T follicular helper cell (primary cell): ENCODE measurements around the gene P2RY6.

Experiments used
- DNase-seq: peaks from one replicate; pipeline ENCODE4 v3.0.0-alpha.2; 2020; ENCODE audit warnings: low read depth

Gene P2RY6

GRCh38 chr11:73281201-73281741 is 9.1 kb downstream of the P2RY6 start:
- no peak for DNase-seq

- DNase-seq = no peak
Measured at GRCh38 chr11:73281796-73282660, 9.9 kb downstream of the P2RY6 start.

GRCh38 chr11:73283276-73284000 is 11.3 kb downstream of the P2RY6 start:
- no peak for DNase-seq

GRCh38 chr11:73284106-73284505 is 12.0 kb downstream of the P2RY6 start:
- no peak for DNase-seq

GRCh38 chr11:73285721-73286120 is 13.6 kb downstream of the P2RY6 start:
- DNase-seq = no peak

GRCh38 chr11:73286240-73286810 is 14.2 kb downstream of the P2RY6 start:
- DNase-seq = no peak

- no peak for DNase-seq
Measured at GRCh38 chr11:73287400-73288101, 15.4 kb downstream of the P2RY6 start.

GRCh38 chr11:73288192-73288872 is 16.2 kb downstream of the P2RY6 start:
- DNase-seq = no peak

GRCh38 chr11:73288873-73289707 is 17.0 kb downstream of the P2RY6 start:
- DNase-seq = peak; percentile 15

- no peak for DNase-seq
Measured at GRCh38 chr11:73290536-73290935, 18.4 kb downstream of the P2RY6 start.

- no peak for DNase-seq
Measured at GRCh38 chr11:73291196-73291595, 19.1 kb downstream of the P2RY6 start.

GRCh38 chr11:73291781-73292524 is 19.8 kb downstream of the P2RY6 start:
- no peak for DNase-seq

- no peak for DNase-seq
Measured at GRCh38 chr11:73292525-73292894, 20.4 kb downstream of the P2RY6 start.

- no peak for DNase-seq
Measured at GRCh38 chr11:73293356-73293936, 21.3 kb downstream of the P2RY6 start.

- no peak for DNase-seq
Measured at GRCh38 chr11:73294604-73295003, 22.5 kb downstream of the P2RY6 start.

- peak; percentile 56 for DNase-seq
Measured at GRCh38 chr11:73295241-73295995, 23.3 kb downstream of the P2RY6 start.

GRCh38 chr11:73295996-73296318 is 23.8 kb downstream of the P2RY6 start:
- DNase-seq = no peak

- DNase-seq = no peak
Measured at GRCh38 chr11:73296501-73297230, 24.5 kb downstream of the P2RY6 start.
